G401.6 (cell line): ENCODE data around the gene ZNF512.
"Not testable (repeated sequence)": the region's sequence is repeated elsewhere in the genome, so short reads cannot be mapped to it uniquely, and the experiment has no call there.

Source experiments
- FAIRE-seq: peaks from 2 replicates; lab custom pipeline; 2012; peaks lifted over from hg19 to GRCh38; lab: Jason Lieb, UNC

The ZNF512 gene

GRCh38 chr2:27582695-27583389, at the start of gene ZNF512:
Gene ZNF512, plus strand, starts transcription at chr2:27583042. Its CDS starts 71 bp downstream, at chr2:27583113.
- no peak for FAIRE-seq

- FAIRE-seq, result no peak
Observed at GRCh38 chr2:27537287-27537686, 45.6 kb upstream of the ZNF512 start.

GRCh38 chr2:27538839-27539450, 43.9 kb upstream of the ZNF512 start:
- FAIRE-seq, result not testable (repeated sequence)

GRCh38 chr2:27539649-27540048, 43.2 kb upstream of the ZNF512 start:
- not testable (repeated sequence) for FAIRE-seq

GRCh38 chr2:27544143-27544821, 38.6 kb upstream of the ZNF512 start:
- no peak for FAIRE-seq

- FAIRE-seq, result no peak
Observed at GRCh38 chr2:27545348-27546141, 37.3 kb upstream of the ZNF512 start.

- no peak for FAIRE-seq
Observed at GRCh38 chr2:27549303-27549702, 33.5 kb upstream of the ZNF512 start.

- no peak for FAIRE-seq
Observed at GRCh38 chr2:27551514-27551913, 31.3 kb upstream of the ZNF512 start.

GRCh38 chr2:27552941-27553340, 29.9 kb upstream of the ZNF512 start:
- no peak for FAIRE-seq

- FAIRE-seq, result not testable (repeated sequence)
Observed at GRCh38 chr2:27554451-27554850, 28.4 kb upstream of the ZNF512 start.

GRCh38 chr2:27559228-27559627, 23.6 kb upstream of the ZNF512 start:
- no peak for FAIRE-seq

- FAIRE-seq, result no peak
Observed at GRCh38 chr2:27561060-27561459, 21.8 kb upstream of the ZNF512 start.

GRCh38 chr2:27566628-27567027, 16.2 kb upstream of the ZNF512 start:
- FAIRE-seq, result no peak

GRCh38 chr2:27569398-27569797, 13.4 kb upstream of the ZNF512 start:
- FAIRE-seq, result no peak

GRCh38 chr2:27571197-27571596, 11.6 kb upstream of the ZNF512 start:
- no peak for FAIRE-seq

- no peak for FAIRE-seq
Observed at GRCh38 chr2:27571681-27572080, 11.2 kb upstream of the ZNF512 start.

GRCh38 chr2:27572439-27572838, 10.4 kb upstream of the ZNF512 start:
- no peak for FAIRE-seq

GRCh38 chr2:27572998-27573429, 9.8 kb upstream of the ZNF512 start:
- no peak for FAIRE-seq

- FAIRE-seq, result no peak
Observed at GRCh38 chr2:27573452-27573851, 9.4 kb upstream of the ZNF512 start.

GRCh38 chr2:27581417-27582128, 1.3 kb upstream of the ZNF512 start:
- FAIRE-seq, result no peak

GRCh38 chr2:27582129-27582694, 630 bp upstream of the ZNF512 start:
- FAIRE-seq, result no peak
